ENCODE measurements around the gene GID8. TPM values are rescaled to one million over a fixed set of nuclear protein-coding genes. Genes with fewer than 3 reads are reported as not detected.

Gene GID8
- total and polyA plus RNA-seq, 2 of the 13 experiments (the other 11 are each of a cell fraction or from before 2014, with no cell fraction given): 39.6 to 59.8 TPM

DNA sequence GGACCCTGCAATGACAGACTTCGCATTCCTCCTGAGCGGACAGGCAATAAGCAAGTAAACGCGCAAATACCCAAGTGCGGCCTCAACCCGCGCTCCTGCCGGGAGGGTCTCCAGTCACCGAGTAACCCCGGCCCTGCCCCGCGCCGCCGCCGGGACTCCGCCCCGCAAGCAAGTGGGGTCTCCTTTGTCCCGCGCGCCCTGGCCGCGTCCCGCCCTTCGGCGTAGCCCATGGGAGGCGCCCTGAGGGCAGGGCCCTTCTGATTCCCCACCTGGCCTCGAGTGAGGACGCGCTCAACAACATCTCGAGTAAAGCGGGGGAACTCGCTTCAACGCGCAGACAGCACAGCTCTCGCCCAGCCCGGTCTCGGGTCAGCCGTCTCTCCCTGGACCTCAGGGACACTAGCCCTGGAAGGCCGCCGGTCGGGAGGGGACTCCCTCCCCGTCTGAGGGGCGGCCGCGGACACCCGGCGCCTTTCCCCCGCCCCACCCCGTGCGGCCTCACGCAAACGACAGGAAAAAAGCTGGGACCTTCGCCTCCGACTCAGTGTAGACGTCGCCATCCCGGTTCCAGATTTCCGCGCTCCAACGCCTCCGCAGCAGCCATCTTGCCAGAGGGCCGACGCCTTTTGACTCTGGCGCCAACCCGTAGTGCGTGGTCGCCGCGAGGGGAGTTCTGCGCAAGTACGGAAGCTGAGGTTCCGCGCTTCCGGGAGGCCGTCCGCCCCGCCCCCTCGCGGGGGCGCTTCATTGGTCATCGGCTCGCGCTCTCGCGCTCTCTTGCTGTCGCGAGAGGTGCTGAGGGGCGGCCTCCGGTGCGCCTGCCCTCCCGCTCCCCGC, 461 bp upstream of the GID8 start (continued):
- TF ChIP-seq, protein P1, sequence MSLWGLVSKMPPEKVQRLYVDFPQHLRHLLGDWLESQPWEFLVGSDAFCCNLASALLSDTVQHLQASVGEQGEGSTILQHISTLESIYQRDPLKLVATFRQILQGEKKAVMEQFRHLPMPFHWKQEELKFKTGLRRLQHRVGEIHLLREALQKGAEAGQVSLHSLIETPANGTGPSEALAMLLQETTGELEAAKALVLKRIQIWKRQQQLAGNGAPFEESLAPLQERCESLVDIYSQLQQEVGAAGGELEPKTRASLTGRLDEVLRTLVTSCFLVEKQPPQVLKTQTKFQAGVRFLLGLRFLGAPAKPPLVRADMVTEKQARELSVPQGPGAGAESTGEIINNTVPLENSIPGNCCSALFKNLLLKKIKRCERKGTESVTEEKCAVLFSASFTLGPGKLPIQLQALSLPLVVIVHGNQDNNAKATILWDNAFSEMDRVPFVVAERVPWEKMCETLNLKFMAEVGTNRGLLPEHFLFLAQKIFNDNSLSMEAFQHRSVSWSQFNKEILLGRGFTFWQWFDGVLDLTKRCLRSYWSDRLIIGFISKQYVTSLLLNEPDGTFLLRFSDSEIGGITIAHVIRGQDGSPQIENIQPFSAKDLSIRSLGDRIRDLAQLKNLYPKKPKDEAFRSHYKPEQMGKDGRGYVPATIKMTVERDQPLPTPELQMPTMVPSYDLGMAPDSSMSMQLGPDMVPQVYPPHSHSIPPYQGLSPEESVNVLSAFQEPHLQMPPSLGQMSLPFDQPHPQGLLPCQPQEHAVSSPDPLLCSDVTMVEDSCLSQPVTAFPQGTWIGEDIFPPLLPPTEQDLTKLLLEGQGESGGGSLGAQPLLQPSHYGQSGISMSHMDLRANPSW (CRISPR knock-in tag; IDR thresholded peaks at IDR 0.05; ENCODE audit: borderline replicate concordance): no peak
- TF ChIP-seq KDM1A (CRISPR knock-in tag; IDR thresholded peaks at IDR 0.05): no peak
- TF ChIP-seq, protein P2, sequence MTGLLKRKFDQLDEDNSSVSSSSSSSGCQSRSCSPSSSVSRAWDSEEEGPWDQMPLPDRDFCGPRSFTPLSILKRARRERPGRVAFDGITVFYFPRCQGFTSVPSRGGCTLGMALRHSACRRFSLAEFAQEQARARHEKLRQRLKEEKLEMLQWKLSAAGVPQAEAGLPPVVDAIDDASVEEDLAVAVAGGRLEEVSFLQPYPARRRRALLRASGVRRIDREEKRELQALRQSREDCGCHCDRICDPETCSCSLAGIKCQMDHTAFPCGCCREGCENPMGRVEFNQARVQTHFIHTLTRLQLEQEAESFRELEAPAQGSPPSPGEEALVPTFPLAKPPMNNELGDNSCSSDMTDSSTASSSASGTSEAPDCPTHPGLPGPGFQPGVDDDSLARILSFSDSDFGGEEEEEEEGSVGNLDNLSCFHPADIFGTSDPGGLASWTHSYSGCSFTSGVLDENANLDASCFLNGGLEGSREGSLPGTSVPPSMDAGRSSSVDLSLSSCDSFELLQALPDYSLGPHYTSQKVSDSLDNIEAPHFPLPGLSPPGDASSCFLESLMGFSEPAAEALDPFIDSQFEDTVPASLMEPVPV (CRISPR knock-in tag; IDR thresholded peaks at IDR 0.05): peak; percentile 94
- peak; percentile 86 for TF ChIP-seq NR2C2 (CRISPR knock-in tag; IDR thresholded peaks at IDR 0.05; ENCODE audit: borderline replicate concordance)
- TF ChIP-seq ZNF614 (CRISPR knock-in tag; IDR thresholded peaks at IDR 0.05; ENCODE audit: borderline replicate concordance): peak; percentile 85; the same call in 1 of the 2 replicates
- TF ChIP-seq, protein P3, sequence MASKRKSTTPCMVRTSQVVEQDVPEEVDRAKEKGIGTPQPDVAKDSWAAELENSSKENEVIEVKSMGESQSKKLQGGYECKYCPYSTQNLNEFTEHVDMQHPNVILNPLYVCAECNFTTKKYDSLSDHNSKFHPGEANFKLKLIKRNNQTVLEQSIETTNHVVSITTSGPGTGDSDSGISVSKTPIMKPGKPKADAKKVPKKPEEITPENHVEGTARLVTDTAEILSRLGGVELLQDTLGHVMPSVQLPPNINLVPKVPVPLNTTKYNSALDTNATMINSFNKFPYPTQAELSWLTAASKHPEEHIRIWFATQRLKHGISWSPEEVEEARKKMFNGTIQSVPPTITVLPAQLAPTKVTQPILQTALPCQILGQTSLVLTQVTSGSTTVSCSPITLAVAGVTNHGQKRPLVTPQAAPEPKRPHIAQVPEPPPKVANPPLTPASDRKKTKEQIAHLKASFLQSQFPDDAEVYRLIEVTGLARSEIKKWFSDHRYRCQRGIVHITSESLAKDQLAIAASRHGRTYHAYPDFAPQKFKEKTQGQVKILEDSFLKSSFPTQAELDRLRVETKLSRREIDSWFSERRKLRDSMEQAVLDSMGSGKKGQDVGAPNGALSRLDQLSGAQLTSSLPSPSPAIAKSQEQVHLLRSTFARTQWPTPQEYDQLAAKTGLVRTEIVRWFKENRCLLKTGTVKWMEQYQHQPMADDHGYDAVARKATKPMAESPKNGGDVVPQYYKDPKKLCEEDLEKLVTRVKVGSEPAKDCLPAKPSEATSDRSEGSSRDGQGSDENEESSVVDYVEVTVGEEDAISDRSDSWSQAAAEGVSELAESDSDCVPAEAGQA (IDR thresholded peaks at IDR 0.05; ENCODE audit: low read depth): peak; percentile 92
- TF ChIP-seq, protein P3 (CRISPR knock-in tag; IDR thresholded peaks at IDR 0.05; ENCODE audit: borderline replicate concordance): peak; percentile 93; the same call in 1 of the 2 replicates
- peak; percentile 93 for TF ChIP-seq ZNF343 (CRISPR knock-in tag; IDR thresholded peaks at IDR 0.05)
- peak; percentile 90; the same call in 1 of the 2 replicates for TF ChIP-seq THAP7 (CRISPR knock-in tag; IDR thresholded peaks at IDR 0.05)
- TF ChIP-seq ZBTB14 (CRISPR knock-in tag; IDR thresholded peaks at IDR 0.05): peak; percentile 40; the same call in 1 of the 2 replicates
- TF ChIP-seq GATA4 (IDR thresholded peaks at IDR 0.05; ENCODE audit: borderline replicate concordance, low read depth): 0 out of 2 replicates have a peak, but pooled peaks have one; percentile 9
- peak; percentile 78 for TF ChIP-seq HCFC1 (IDR thresholded peaks at IDR 0.05; ENCODE audit: low read depth, low read length)
- TF ChIP-seq SIN3B (IDR thresholded peaks at IDR 0.05; ENCODE audit: low read length): peak; percentile 95
- TF ChIP-seq ZNF24 (IDR thresholded peaks at IDR 0.05): peak; percentile 45; the same call in 1 of the 2 replicates
- peak; percentile 91; the same call in 1 of the 2 replicates for TF ChIP-seq ZNF674 (CRISPR knock-in tag; IDR thresholded peaks at IDR 0.05; ENCODE audit: low read depth)
